HPDE6-E6E7 (cell line): Measurements from ENCODE around the gene SRGAP3.

Source experiments
- DNase-seq: peaks from one replicate; pipeline ENCODE4 v3.0.0; 2011; ENCODE audit warnings: missing footprints; ENCODE audit errors: extremely low spot score

SRGAP3 gene

DNA sequence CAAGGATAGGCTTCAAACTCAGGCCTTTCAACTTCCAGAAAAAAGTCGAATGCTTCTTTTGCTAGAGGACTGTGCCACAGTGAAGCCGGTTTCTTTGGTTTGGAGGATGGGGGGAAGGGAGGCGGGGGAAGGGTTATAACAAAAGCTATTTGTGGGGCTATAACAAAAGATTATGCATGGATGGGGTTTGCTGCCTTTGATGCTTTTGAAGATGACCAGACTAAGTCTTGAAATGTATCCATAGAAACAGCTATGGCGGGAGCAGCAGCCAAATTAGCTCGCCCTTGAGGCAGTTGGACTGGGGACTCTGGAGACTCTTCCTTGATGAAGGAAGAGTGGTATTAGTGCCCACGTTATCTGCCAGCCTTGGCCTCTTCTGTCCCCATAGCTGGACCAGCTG, 47.5 kb downstream of the SRGAP3 start:
- DNase-seq: no peak

GRCh38 chr3:9201266-9201665, 48.2 kb downstream of the SRGAP3 start:
- no peak for DNase-seq

DNA sequence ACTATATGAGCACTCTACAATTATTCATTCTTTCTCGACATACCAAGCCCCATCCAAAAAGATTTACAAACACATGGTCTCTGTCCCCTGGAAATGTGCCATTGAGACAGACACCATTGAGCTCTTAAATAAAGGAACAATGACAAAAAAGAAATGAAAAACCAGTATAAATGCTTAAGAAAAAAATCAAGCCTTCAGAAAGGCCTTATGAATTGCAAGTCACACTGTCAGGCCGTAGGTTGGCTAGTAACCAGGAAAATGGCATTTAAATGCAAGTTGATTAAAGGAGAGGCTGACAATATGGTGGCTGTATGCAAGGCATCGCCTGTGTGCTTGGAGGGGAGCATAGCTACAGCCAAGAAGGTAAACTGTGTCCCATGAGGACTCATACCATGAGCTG, 49.7 kb downstream of the SRGAP3 start:
- no peak for DNase-seq

- no peak for DNase-seq
Observed at GRCh38 chr3:9198899-9199335, 50.5 kb downstream of the SRGAP3 start.

DNA sequence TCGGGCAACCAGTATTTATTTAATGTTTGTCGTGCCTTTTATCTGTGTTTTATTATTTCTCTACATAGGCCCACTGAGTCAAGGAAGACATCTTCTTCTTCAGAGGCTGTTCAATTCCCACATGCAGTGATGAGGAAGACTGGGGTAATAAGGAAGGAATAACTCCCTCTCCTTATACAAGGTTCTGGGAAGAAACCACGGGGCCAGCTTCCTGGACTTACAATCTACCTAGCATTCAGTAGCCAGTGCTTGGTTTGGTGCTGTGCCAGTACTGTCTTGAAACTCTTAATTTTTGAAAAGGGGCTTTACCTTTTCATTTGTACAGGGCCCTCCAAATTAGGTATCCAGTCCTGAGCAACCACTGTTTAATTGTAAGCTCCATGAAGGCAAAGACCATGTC, 51.2 kb downstream of the SRGAP3 start:
- no peak for DNase-seq

DNA sequence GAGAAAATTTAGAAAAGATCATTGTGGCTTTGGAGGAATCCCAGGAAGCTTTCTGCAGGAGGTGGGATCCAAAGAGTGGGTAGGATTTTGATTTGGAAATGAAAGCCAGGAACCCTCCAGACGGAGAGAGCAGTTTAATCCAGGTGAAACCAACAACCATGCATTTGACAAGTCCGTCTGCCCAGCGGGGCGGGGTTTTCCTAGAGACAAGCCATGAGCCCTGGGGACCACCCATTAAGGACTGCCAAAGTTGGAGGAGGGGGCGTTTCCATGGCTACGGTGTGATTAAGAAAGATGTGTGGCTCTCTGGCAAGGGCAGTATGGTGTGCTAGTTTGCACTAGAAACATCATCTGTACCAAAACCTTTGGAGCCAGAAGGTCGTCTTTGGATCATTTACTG, 53.4 kb downstream of the SRGAP3 start:
- DNase-seq: no peak

DNA sequence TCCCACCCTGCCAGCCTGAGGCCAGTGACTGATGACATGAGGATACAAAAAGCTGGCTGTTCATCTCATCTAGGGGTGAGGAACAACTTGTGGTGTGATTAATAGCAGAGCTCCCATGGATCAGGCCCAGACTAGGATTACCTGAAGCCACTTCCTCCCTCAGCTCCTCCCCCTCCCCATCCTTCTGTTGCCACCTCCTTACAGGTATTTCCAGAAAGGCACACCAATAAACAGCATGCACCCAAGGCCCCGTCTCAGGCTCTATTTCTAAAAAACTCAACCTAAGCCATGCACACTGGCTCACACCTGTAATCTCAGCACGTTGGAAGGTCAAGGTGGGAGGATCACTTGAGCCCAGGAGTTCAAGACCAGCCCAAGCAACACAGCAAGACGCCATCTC, 54.1 kb downstream of the SRGAP3 start:
- DNase-seq: no peak

DNA sequence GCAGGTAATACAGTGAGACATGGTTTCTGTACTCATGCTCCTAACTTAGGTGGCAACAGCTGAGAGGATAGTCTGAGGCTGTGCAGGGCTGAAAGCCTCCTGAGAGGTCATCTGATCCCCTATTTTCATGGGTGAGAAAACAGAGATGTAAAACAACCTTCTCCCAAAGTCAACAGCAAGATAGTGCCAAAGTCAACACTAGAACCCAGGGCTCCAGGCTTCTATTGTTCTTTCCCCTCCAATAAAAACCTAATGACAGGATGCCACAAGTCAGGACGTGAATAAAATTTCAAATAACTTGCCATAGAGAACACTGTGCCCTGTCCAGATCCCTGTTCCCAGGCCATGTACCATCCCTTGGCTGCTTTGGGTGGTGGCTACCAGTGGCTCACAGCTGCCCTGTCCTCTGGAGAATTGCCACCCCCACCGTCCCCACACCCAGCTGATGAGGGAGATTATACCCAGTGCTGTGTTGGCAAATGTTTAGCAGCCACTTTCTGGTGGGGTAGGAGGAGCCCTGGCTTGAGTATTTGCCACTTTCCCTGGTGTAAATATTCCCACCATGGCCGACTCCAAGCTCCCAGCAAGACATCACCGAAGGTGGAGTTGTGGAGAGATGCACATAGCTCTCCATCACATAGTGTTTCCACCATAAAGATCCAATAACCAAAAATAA, 54.8 kb downstream of the SRGAP3 start:
- DNase-seq: no peak

DNA sequence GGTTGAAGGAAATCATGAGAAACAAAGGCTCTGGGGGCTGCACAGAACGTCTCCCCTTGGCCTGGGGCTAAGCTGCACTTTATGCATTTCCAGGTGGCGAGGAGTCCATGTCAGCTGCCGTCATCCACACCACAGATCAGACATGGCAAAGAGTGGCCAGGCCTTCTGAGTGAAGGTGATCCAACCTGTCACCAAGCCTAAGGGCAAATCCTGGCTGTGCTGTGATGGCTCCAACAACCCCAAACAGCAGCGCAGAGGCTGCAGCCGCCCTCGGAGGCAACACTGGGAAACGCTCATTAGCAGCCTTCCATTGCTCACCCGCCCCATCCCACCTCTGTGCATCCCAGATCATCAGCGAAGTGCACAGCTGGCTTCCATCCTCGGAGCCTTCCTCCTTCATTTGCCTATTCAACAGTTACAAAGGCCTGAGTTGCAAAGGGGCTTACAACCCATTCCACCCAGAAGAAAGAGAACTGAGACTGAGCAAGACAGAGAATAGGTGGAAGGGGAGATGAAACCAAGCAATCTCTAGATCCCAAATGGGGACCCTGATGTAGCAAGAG, 55.7 kb downstream of the SRGAP3 start:
- no peak for DNase-seq

- DNase-seq: no peak
Observed at GRCh38 chr3:9193211-9193610, 56.2 kb downstream of the SRGAP3 start.

GRCh38 chr3:9192248-9193025, 57.0 kb downstream of the SRGAP3 start:
- DNase-seq: no peak

DNA sequence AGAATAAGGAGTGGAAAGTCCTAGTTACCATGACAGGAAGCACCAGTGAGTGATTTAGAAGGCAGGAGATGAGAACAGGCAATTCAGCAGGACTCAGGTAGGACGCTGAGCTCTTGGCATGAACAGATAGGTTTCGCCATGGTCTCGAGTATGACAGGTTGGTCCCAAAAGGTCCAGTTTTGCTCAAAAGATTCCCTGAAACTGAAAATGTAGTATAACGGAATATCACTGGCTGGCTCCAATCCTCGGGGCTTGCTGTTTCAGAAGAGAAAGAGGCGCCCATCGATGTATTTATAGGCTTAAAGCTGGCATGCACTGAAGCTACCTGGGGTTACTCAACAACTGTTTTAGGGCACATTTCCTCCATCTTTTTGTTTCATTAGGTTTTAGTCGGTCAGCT, 59.2 kb downstream of the SRGAP3 start:
- no peak for DNase-seq

DNA sequence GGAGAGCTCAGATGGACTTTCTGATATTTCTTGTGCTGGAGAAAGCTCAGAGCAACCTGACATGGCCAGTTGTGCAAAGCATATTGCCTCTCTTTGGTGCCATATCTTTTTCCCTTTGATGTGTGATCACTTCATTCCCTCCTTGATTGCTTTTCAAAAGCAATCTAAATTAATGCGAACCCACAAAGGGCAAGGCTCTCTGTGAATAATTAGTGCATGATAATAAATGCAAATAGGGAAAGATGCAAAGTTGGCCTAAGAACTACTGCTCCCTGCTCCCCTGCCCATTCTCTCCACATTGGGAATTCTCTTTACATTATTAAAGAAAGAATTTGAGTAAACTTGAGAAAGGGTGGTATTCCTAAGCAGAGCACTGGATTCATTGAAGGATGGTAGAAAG, 60.9 kb downstream of the SRGAP3 start:
- no peak for DNase-seq

DNA sequence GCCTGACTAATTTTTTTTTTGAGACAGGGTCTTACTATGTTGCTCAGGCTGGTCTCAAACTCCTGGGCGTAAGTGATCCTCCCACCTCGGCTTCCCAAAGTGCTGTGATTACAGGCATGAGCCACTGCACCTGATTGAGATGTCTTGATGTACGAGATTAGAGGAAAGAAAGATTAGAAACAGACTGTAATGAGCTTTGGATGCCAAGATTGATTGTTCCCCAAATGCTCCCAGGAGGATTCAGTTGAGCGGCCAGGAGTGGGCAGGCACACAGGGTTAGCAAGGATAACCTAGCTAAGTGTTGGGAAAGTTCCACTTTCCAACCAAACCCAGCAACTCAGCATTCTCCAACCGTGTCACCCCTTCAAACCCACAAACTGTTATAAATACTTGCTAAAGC, 63.7 kb downstream of the SRGAP3 start:
- DNase-seq: no peak

DNA sequence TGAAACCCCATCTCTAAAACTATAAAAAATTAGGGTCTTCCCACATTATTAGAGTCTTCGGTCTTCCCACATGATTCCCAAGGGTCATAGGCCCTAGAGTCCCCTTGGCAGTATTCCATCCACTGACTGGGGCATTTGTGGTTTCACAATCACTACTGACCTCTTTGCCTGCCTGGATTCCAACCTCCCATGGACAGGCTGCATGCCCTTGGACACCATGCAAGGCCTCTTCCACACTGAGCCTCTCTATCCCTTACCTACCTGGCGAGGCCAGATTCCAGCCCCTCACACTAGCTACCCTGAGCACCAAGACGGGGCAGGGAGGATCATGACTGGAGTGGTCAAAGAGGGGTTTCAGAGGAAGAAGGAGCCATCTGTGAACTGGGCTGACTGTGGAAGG, 64.4 kb downstream of the SRGAP3 start:
- DNase-seq: no peak

GRCh38 chr3:9184461-9184835, 65.0 kb downstream of the SRGAP3 start:
- DNase-seq: no peak

GRCh38 chr3:9183811-9184460, 65.5 kb downstream of the SRGAP3 start:
- no peak for DNase-seq

DNA sequence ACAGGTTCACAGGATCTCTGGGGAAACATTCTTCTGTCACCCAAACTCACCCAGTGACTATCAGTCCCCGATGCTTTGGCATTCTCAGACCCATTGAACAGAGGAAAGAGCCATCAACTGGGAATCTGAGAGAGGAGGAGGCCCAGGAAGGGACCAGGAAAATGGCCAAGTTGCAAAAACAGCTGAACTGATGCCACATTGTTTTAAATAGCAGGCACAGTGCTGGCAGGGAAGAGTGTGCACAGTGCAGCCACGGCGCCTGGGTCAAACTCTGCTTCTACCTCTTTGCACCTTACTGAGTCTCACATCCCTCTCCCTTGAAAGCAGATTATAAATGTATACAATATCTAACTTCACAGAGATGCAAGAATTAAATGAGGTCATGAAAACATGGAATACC, 66.4 kb downstream of the SRGAP3 start:
- no peak for DNase-seq

GRCh38 chr3:9180764-9181117, 68.7 kb downstream of the SRGAP3 start:
- no peak for DNase-seq

GRCh38 chr3:9179826-9180763, 69.4 kb downstream of the SRGAP3 start:
- DNase-seq: no peak

DNA sequence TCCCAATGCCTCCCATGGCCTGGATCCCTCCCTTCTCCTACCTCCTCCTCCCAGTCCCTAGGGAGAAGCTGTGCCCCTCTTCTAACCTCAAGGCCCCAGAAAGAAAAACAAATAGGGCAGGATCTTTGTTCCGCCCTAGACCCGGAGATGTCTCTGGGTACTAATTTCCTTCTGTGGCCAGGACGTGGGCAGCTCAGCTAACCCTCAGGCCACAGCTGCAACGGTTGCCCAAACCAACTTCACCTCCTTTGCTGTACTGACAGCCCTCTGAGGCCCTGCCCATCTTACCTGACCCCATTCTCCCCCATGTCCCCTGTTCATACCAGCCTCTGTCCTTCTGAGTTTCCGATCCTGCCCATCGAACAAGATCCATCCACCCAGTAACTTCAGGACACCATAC, 70.7 kb downstream of the SRGAP3 start:
- no peak for DNase-seq

DNA sequence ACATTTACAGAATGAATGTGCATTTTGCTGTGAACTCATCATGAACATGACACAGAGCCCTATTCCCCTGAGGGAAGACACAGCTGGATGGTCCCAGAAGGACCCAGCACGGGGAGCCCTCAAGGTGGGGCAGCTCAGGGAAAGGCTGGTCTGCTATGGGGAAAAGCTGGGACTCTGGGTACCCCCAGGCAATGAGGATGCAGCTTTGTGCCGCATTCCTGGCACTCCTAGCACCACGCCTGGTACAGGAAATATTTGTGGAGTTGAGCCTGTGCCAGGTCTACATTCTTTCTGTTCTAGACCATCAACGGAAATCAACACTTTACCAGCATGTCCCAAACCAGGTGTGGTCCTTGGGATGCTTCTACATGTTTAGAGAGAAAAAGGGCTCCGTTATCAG, 74.0 kb downstream of the SRGAP3 start:
- DNase-seq: peak; percentile 21
